HEK293T (cell line): Measurements from ENCODE around the gene ST8SIA6.

Experiments used
- ELF4 ChIP-seq: fragments of 450-650 bp; IDR thresholded peaks from 2 replicates; pipeline ENCODE4 v1.6.1; 2017; ENCODE audit warnings: antibody characterized with exemption
- PKNOX1 ChIP-seq: fragments of 450-650 bp; IDR thresholded peaks from 2 replicates; pipeline ENCODE4 v1.6.1; 2016
- SP1 ChIP-seq: fragments of 450-650 bp; IDR thresholded peaks from 2 replicates; pipeline ENCODE4 v1.6.1; 2017
- TARDBP ChIP-seq: fragments of 450-650 bp; IDR thresholded peaks from 2 replicates; pipeline ENCODE4 v1.6.1; 2016

- no peak for TF ChIP-seq PKNOX1
- TF ChIP-seq SP1, result no peak
- no peak for TF ChIP-seq ELF4
- no peak for TF ChIP-seq TARDBP
These were observed 24.9 kb downstream of the ST8SIA6 start for GRCh38 chr10:17429490-17429889.
